Measurements from ENCODE around the gene TCAF1. TPM values are rescaled to one million over a fixed set of nuclear protein-coding genes. Genes with fewer than 3 reads are reported as not detected.

TCAF1 gene
- polyA plus RNA-seq, 1 donor from 2014 or later: 172 TPM

DNA sequence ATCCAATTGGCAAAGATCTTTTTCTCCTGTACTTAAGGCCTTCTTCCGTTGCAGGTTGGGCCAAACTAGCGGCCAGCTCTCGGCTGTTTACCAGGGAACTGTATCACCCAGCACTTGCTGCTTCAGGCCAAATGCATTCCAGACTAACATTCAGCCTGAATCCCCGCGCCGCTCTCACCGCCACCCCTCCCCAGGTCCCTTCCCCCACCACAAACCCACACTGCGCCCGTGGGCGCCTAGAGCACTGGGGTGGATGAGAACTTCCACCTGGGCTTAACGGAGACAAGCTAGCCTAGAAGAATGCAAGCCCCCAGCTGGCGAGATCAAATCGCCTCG is 676 bp downstream of the TCAF1 start:
- Histone ChIP-seq H3F3A (ENCODE audit: insufficient read depth, low read length, poor library complexity, severe bottlenecking) (peaks cover 5% of the 10 kb centered on the region), H3K4me3 (ENCODE audit: low read length) (peak overlapping the region; percentile 94), H3K79me2 (replicated peaks; ENCODE audit: insufficient read depth, low read length) (peaks cover 47% of the 10 kb centered on the region), H2AFZ (ENCODE audit: low read depth, low read length) (peak overlapping the region; percentile 95), H3K9ac (ENCODE audit: low read length) (peak overlapping the region; percentile 91), H3K4me2 (ENCODE audit: low read length) (peak overlapping the region; percentile 61), H3K27me3 (ENCODE audit: insufficient read depth, low read depth, low read length) (no peaks in the 10 kb centered on the region), H4K20me1 (ENCODE audit: insufficient read depth) (no peaks in the 10 kb centered on the region), H3K9me3 (ENCODE audit: low read length) (no peaks in the 10 kb centered on the region), H3K27ac (ENCODE audit: low read length) (peak overlapping the region; percentile 94), H3K36me3 (ENCODE audit: insufficient read depth, low read length) (no peaks in the 10 kb centered on the region), H3K9me2 (ENCODE audit: insufficient read depth, low read length) (no peaks in the 10 kb centered on the region)
- TF ChIP-seq EP300 (conservative IDR thresholded peaks at IDR 0.05; ENCODE audit: poor library complexity, severe bottlenecking): peak; percentile 23
- no peak for TF ChIP-seq RAD21 (conservative IDR thresholded peaks at IDR 0.05)

DNA sequence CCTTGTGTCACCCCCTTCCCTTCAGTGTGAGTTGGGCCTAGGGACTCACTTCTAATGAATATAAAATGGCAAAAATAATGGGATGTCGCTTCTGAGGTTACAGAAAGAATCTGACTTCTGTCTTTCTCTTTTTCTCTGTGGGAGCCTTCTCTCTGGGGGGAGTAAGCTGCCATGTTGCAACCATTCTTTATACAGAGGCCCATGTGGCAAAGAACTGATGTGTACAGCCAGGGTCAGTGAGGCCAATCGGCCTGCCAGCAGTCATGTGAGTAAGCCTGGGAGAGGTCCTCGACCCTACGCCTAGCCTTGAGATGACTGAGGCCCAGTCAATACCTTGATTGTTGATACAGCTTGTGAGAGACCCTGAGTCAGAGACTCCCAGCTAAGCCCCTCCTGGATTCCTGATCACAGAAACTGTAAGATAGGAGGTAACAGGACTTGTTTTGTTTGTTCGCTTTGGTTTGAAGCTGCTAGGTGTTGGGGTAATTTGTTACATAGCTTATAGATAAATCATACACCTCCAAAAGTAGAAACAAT is 1.7 kb downstream of the TCAF1 start:
- Histone ChIP-seq H3K9me3 (ENCODE audit: low read length) (no peaks in the 10 kb centered on the region), H3K4me2 (ENCODE audit: low read length) (peak overlapping the region; percentile 61), H3K27ac (ENCODE audit: low read length) (peak overlapping the region; percentile 94), H2AFZ (ENCODE audit: low read depth, low read length) (no peak overlapping the region), H3K4me3 (ENCODE audit: low read length) (peak overlapping the region; percentile 94), H3K36me3 (ENCODE audit: insufficient read depth, low read length) (no peaks in the 10 kb centered on the region), H3K9ac (ENCODE audit: low read length) (peak overlapping the region; percentile 91), H3K79me2 (replicated peaks; ENCODE audit: insufficient read depth, low read length) (peaks cover 57% of the 10 kb centered on the region), H4K20me1 (ENCODE audit: insufficient read depth) (no peaks in the 10 kb centered on the region), H3K27me3 (ENCODE audit: insufficient read depth, low read depth, low read length) (no peaks in the 10 kb centered on the region), H3K9me2 (ENCODE audit: insufficient read depth, low read length) (no peaks in the 10 kb centered on the region), H3F3A (ENCODE audit: insufficient read depth, low read length, poor library complexity, severe bottlenecking) (peaks cover 5% of the 10 kb centered on the region)
- TF ChIP-seq SMC3 (conservative IDR thresholded peaks at IDR 0.05; ENCODE audit: poor library complexity): no peak

DNA sequence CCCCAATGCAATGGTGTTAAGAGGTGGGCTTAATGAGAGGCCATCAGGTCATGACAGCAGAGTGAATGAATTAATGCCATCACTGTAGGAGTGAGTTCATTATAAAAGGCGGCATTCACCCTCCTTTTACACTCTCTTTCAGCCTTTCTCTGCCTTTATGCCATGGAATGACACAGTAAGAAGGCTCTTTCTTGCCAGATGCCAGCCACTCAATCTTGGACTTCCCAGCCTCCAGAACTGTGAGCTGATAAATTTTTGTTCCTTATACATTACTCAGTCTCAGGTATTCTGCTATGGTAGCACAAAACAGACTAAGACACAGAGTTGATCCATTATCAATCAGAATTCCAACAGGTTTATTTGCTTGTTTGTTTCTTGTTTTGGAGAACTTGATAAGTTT is 3.2 kb downstream of the TCAF1 start:
- Histone ChIP-seq H2AFZ (ENCODE audit: low read depth, low read length) (no peak overlapping the region), H3K9ac (ENCODE audit: low read length) (no peak overlapping the region), H3K27me3 (ENCODE audit: insufficient read depth, low read depth, low read length) (no peaks in the 10 kb centered on the region), H3K27ac (ENCODE audit: low read length) (no peak overlapping the region), H3K4me2 (ENCODE audit: low read length) (no peak overlapping the region), H3K79me2 (replicated peaks; ENCODE audit: insufficient read depth, low read length) (peaks cover 72% of the 10 kb centered on the region), H3K9me2 (ENCODE audit: insufficient read depth, low read length) (no peaks in the 10 kb centered on the region), H4K20me1 (ENCODE audit: insufficient read depth) (no peaks in the 10 kb centered on the region), H3K9me3 (ENCODE audit: low read length) (no peaks in the 10 kb centered on the region), H3F3A (ENCODE audit: insufficient read depth, low read length, poor library complexity, severe bottlenecking) (peaks cover 5% of the 10 kb centered on the region), H3K36me3 (ENCODE audit: insufficient read depth, low read length) (no peaks in the 10 kb centered on the region), H3K4me3 (ENCODE audit: low read length) (no peak overlapping the region)
- TF ChIP-seq POLR2AphosphoS5 (IDR thresholded peaks at IDR 0.05): no peak
- TF ChIP-seq EP300 (conservative IDR thresholded peaks at IDR 0.05; ENCODE audit: poor library complexity, severe bottlenecking): no peak
- TF ChIP-seq, protein P1, sequence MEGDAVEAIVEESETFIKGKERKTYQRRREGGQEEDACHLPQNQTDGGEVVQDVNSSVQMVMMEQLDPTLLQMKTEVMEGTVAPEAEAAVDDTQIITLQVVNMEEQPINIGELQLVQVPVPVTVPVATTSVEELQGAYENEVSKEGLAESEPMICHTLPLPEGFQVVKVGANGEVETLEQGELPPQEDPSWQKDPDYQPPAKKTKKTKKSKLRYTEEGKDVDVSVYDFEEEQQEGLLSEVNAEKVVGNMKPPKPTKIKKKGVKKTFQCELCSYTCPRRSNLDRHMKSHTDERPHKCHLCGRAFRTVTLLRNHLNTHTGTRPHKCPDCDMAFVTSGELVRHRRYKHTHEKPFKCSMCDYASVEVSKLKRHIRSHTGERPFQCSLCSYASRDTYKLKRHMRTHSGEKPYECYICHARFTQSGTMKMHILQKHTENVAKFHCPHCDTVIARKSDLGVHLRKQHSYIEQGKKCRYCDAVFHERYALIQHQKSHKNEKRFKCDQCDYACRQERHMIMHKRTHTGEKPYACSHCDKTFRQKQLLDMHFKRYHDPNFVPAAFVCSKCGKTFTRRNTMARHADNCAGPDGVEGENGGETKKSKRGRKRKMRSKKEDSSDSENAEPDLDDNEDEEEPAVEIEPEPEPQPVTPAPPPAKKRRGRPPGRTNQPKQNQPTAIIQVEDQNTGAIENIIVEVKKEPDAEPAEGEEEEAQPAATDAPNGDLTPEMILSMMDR (IDR thresholded peaks at IDR 0.05; ENCODE audit: poor library complexity, severe bottlenecking): no peak
- no peak for TF ChIP-seq RAD21 (conservative IDR thresholded peaks at IDR 0.05)
- TF ChIP-seq MXI1 (conservative IDR thresholded peaks at IDR 0.05; ENCODE audit: poor library complexity, severe bottlenecking): no peak
- no peak for TF ChIP-seq EZH2 (IDR thresholded peaks at IDR 0.05; ENCODE audit: borderline replicate concordance, insufficient read depth, low read length, poor library complexity, severe bottlenecking)
- TF ChIP-seq TAF1 (IDR thresholded peaks at IDR 0.05; ENCODE audit: low read depth): no peak
- TF ChIP-seq, protein P2, sequence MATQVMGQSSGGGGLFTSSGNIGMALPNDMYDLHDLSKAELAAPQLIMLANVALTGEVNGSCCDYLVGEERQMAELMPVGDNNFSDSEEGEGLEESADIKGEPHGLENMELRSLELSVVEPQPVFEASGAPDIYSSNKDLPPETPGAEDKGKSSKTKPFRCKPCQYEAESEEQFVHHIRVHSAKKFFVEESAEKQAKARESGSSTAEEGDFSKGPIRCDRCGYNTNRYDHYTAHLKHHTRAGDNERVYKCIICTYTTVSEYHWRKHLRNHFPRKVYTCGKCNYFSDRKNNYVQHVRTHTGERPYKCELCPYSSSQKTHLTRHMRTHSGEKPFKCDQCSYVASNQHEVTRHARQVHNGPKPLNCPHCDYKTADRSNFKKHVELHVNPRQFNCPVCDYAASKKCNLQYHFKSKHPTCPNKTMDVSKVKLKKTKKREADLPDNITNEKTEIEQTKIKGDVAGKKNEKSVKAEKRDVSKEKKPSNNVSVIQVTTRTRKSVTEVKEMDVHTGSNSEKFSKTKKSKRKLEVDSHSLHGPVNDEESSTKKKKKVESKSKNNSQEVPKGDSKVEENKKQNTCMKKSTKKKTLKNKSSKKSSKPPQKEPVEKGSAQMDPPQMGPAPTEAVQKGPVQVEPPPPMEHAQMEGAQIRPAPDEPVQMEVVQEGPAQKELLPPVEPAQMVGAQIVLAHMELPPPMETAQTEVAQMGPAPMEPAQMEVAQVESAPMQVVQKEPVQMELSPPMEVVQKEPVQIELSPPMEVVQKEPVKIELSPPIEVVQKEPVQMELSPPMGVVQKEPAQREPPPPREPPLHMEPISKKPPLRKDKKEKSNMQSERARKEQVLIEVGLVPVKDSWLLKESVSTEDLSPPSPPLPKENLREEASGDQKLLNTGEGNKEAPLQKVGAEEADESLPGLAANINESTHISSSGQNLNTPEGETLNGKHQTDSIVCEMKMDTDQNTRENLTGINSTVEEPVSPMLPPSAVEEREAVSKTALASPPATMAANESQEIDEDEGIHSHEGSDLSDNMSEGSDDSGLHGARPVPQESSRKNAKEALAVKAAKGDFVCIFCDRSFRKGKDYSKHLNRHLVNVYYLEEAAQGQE (IDR thresholded peaks at IDR 0.05; ENCODE audit: borderline replicate concordance): no peak
- TF ChIP-seq SMC3 (conservative IDR thresholded peaks at IDR 0.05; ENCODE audit: poor library complexity): no peak

Data from neural cell (in vitro differentiated cells).